ENCODE measurements around the gene C20orf141.
"Not testable (repeated sequence)": the region's sequence is repeated elsewhere in the genome, so short reads cannot be mapped to it uniquely, and the experiment has no call there.

C20orf141 gene

DNA sequence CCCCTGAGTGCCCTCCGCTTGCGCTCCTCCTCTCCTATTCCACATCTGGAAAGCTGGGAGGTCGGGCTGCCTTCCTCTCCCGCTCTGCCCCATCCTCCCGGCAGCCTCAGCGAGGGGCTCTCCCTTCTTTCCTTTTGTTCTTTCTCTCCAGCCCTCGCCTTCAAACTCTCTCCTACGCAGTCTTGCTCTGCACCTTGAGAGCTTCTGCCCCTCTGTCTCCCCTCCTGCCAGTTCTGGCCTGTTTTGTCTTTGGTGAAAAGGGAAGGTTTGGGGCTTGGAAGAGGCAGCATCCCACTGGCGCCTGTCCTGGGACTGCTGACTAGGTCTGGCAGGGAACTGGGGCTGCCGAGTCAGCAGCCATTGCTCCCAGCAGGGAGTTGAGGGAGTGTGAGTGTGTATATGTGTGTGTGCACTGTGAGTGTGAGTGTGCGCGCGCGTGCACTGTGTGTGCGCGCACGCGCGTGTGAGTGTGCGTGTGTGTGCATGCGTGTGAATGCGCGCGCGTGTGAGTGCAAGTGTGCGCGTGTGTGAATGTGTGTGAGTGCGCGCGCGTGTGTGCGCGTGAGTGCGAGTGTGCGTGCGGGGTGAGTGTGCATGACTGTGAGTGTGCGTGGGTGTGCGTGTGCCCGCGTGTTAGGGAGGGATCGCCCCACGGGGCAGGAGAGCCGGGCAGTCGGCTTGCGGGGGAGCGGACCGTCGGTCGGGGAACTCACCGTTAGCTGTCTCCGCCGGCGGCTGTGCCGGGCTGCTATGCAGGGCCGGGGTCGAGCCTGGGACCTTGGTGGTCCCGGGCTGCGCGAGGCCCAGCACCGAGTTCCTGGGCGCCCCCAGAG lies 14.9 kb upstream of the C20orf141 start:
- no peak for DNase-seq (ENCODE audit: low read depth)

- no peak for DNase-seq (ENCODE audit: low read depth)
Observed at GRCh38 chr20:2800521-2801285, 14.1 kb upstream of the C20orf141 start, which contains the start of gene CPXM1. TSS of gene CPXM1 (minus strand) at chr20:2800627. CDS start at chr20:2800572, 55 bp downstream.

GRCh38 chr20:2801286-2801728 lies 13.5 kb upstream of the C20orf141 start:
- DNase-seq (ENCODE audit: low read depth), result no peak

- DNase-seq (ENCODE audit: low read depth), result no peak
Observed at GRCh38 chr20:2804041-2804828, 10.6 kb upstream of the C20orf141 start.

- DNase-seq (ENCODE audit: low read depth), result no peak
Observed at GRCh38 chr20:2804852-2805688, 9.7 kb upstream of the C20orf141 start.

DNA sequence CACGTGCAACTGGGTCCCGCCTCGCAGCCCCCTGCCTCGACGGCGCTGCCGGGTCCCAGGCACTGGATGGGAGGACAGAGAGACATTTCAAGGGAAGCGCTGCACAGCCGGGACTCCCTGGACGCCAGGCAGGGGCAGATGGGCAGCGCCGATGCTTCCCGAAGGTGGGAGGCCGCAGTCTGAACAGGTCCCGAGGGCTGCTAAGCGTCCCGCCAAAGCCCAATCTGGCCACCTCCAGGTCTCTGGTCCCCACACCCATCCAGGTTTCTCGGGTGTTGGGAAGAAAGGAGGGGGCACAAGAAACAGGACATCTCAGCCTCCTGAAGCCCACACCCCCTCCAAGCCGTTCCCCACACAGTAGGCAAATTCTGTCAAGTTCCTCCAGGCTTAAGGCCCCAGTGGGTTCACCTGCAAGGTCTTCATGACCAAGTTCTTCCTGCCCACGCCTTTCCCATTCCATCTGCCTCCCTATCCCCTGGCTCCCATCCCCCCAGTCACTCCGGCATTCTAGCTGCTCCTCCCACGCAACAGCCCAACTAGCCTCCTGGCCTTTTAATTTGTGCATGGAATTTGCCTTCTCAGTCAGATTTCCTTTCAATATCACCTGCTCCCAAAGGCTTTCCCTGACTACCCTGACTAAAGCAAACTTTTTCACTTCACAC lies 9.0 kb upstream of the C20orf141 start:
- no peak for DNase-seq (ENCODE audit: low read depth)

DNA sequence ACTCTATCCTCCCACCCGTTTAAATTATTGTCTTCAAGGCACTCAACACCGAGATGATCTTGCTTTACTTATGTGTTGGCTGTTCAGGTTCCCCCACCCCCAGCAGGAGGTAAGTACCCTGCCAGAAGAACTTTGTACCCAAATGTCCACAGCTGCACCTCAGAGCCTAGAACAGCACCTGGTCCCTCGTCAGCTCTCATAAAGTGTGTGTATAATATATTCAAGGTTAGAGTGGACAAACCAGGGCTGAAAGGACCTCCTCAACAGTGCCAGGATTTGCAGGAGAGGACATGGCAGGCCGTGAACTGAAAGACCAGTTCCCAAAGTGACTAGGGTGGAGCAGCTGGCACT lies 8.5 kb upstream of the C20orf141 start:
- DNase-seq (ENCODE audit: low read depth), result no peak

GRCh38 chr20:2807019-2807418 lies 7.8 kb upstream of the C20orf141 start:
- no peak for DNase-seq (ENCODE audit: low read depth)

- DNase-seq (ENCODE audit: low read depth), result not testable (repeated sequence)
Observed at GRCh38 chr20:2807929-2808328, 6.9 kb upstream of the C20orf141 start.

DNA sequence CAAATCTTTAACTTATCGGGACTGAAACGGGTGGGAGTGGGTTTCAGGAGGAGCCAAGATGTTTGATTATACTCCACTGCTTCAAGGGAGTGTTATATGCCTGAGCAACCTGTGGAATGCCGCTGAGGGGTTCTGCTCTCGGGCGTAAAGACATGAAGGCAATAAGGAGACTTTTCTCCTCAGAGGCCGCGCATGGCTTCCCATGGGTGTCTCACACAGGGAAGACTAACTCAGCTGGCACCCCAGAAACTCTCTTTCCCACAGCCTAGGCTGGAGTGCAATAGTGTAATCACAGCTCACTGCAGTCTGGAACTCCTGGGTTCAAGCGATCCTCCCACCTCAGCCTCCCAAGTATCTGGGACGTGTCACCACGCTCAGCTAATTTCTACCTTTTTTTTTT lies 5.1 kb upstream of the C20orf141 start:
- no peak for DNase-seq (ENCODE audit: low read depth)

DNA sequence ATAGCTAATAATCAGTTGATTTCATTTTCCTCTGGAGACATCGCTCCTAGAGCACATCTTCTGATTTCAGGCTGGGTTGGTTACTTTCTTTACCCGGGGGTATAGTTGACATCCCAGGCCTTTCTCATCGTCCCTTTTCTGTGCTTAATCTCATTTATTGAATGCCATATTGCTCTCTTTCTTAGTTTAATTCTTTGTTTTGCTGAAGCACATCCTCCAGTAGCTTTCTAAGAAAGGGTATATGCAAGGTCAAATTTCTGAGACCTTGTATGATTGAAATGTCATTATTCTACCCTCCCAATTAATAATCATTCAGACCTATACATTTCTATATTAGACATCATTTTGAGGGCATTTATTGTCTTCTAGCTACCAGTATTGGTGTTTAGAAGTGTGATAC lies 2.6 kb upstream of the C20orf141 start:
- no peak for DNase-seq (ENCODE audit: low read depth)

- DNase-seq (ENCODE audit: low read depth), result no peak
Observed at GRCh38 chr20:2814076-2814475, 711 bp upstream of the C20orf141 start.

DNA sequence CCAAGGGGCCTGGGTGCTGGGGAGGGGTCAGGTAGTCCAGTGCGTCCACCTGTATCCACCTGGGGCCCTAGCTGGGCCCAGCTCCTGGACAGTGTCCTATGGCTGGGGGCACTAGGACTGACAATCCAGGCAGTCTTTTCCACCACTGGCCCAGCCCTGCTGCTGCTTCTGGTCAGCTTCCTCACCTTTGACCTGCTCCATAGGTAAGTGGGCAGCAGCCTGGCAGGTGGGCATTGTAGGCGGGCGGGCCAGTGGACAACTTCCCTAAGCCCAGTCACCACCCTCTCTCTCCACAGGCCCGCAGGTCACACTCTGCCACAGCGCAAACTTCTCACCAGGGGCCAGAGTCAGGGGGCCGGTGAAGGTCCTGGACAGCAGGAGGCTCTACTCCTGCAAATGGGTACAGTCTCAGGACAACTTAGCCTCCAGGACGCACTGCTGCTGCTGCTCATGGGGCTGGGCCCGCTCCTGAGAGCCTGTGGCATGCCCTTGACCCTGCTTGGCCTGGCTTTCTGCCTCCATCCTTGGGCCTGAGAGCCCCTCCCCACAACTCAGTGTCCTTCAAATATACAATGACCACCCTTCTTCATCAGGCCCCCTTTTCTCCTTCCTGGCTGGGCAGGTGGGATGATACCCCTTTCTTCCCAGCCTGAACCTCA lies 584 bp downstream of the C20orf141 start:
- DNase-seq (ENCODE audit: low read depth), result no peak

DNA sequence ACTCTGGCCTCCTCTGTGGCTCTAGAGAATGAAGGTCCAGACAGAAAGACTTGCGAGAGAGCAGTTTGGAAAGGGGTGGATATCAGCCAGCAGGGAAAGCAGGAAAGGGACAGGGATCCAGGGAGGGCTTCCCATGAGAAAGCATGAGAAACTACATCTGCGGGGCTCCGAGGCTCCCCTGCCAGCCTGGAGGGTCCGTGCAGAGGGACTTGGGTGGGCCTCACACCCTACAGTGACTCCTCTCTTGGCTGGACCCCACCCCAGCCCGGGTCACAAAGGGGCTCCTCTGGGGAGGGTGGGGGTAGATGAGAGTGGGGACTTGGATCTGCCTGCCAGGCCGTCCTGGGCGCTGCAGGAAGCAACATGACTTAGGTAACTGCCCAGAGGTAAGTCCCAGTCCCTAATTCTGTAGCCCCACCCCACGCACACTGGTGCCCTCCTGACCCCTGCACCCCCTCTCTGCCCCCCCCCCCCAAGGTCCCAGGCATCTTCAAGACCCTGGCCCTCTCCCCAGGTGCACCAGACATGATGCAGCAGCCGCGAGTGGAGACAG lies 1.3 kb downstream of the C20orf141 start, which contains the start of gene TMEM239:
Gene TMEM239, plus strand, starts transcription at position 335 of the 553 bp plus-strand sequence. Its CDS starts 191 bp downstream, at position 526.
- DNase-seq (ENCODE audit: low read depth), result no peak

GRCh38 chr20:2816583-2817340 lies 2.0 kb downstream of the C20orf141 start:
- no peak for DNase-seq (ENCODE audit: low read depth)

DNA sequence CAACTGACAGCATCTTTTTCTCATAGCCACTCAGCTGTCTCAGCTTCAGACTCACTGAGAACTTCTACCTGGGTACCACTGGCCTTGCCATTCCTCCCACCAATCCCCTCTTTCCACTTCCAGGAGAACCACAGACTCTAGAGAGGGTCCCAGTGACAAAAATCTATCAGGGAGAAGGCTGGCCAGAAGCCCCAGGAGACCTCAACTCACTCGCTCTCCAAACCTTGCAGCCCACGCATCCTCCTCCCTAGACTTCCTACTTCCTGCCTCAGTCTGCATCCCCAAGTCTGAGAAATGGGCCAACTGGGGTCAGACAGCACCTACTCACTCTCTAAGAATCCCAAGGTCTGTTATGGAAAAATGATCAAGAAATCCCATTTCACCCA lies 2.5 kb downstream of the C20orf141 start:
- DNase-seq (ENCODE audit: low read depth), result no peak

- DNase-seq (ENCODE audit: low read depth), result no peak
Observed at GRCh38 chr20:2817891-2818595, 3.3 kb downstream of the C20orf141 start.

- no peak for DNase-seq (ENCODE audit: low read depth)
Observed at GRCh38 chr20:2820084-2820895, 5.5 kb downstream of the C20orf141 start.

Data from T-helper 22 cell (primary cell).